Bone marrow (tissue), 2 donors: ENCODE measurements around the gene SMIM7.
"Not testable (repeated sequence)": the region's sequence is repeated elsewhere in the genome, so short reads cannot be mapped to it uniquely, and the experiment has no call there.

Experiments
- DNase-seq, 2 donors: peaks; one replicate each; lab custom pipeline; 2025; lab: John Stamatoyannopoulos, UW

The SMIM7 gene

DNA sequence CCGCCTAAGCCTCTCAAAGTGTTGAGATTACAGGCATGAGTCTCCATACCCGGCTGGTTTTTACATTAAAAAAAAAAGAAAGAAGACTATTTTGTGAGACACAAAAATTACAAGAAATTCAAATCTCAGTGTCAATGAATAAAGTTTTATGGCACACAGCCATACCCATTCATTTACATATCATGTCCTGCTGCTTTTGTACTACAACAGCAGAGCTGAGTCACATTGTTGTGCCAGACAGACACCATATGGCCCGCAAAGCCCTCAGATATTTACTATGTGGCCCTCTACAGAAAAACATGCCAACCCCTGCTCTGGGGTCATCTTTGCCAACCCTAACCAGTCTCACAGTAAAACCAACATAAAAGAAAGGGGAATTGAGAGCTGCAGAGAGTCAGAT is 5.3 kb downstream of the SMIM7 start:
- DNase-seq = no peak

DNA sequence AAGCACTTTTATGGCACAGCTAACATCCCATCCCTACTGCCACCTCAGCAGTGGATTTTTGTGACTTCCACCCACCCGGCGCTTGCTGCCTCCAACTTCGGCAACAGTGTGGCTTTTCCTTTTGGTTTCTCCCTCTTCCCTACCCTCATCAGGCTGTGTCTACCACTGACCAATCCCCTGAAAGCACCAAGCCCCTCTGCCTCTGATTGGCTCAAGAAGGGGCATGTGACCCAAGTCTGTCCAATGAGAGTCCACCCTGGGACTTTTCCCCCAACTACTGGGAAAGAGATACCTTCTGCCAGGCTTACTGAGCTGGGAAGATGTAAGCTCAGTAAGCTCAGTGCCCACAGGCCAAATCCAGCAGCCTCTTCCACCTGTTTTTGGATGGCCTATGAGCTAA is 5.8 kb downstream of the SMIM7 start:
- DNase-seq = no peak

DNA sequence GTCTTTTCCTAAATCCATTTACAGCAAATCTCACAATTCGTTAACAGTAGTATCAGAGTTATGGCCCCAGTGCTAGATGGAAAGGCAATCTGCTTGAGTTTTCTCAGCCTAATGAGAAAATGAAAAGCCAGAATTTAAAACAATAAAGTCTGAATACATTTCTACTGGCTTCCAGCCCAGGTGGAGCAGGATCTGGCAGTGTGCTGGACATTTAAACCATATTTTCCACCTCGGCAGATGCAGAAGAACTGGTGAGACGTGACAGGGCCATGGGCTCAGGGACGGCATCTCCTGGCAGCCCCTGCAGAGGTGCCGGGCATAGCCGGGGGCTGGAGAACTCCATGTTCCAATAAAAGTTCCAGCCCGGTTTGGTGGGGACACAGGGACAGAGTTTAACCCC is 7.1 kb downstream of the SMIM7 start:
- DNase-seq = no peak

DNA sequence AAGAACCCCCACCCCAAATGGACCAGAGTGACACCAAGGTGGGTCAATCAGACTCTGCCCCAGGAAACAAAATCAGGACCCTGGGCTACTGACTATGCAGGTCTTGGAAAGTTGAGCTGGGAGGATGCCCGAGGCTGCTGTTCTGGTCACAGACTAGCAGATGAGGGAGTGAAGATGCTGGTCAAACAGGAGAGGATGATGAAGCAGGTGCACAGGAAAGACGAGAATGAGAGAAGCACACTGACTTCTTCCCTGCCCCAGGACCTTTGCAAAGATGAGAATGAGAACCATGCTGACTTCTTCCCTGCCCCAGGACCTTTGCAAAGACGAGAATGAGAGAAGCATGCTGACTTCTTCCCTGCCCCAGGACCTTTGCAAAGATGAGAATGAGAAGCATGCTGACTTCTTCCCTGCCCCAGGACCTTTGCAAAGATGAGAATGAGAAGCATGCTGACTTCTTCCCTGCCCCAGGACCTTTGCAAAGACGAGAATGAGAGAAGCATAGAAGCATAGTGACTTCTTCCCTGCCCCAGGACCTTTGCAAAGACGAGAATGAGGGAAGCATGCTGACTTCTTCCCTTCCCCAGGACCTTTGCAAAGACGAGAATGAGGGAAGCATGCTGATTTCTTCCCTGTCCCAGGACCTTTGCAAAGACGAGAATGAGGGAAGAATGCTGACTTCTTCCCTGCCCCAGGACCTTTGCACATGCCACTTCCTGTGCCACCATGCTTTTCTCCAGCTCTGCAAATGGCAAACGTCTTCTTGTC is 8.3 kb downstream of the SMIM7 start:
- DNase-seq = not testable (repeated sequence)

DNA sequence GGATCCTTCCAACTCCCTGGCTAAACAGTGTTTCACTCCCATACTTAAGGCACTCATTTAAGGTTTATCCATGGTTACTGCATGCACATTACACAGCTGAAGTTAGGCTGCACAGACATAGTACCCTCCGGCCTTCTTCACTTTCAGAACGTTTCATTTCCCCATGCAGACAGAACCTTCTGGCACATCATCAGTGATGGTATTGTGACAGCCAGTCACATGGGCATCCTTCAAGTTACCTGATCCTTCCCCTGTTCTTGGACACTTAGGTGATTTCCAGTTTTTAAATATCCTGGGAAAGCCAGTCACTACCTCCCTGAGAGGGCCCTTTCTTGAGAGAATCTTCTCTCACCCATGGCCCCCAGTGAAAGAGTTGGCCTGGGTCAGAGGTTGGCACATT is 9.1 kb downstream of the SMIM7 start:
- DNase-seq = no peak

DNA sequence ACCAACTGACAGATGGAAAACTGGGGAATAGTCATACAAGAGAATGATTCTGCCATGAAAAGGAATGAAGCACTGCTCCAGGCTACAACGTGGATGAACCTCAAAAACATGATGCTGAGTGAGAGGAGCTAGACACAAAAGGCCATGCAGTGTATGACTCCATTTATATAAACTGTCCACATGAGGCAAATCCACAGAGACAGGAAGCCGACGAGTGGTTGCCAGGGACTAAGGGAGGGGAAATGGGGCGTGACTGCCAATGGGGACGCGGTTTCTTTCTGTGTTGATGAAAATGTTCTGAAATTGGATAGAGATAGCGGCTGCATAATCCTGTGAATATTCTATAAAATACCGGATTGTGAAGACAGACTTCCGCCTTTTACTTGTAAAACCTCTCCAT is 10.2 kb downstream of the SMIM7 start:
- no peak for DNase-seq

DNA sequence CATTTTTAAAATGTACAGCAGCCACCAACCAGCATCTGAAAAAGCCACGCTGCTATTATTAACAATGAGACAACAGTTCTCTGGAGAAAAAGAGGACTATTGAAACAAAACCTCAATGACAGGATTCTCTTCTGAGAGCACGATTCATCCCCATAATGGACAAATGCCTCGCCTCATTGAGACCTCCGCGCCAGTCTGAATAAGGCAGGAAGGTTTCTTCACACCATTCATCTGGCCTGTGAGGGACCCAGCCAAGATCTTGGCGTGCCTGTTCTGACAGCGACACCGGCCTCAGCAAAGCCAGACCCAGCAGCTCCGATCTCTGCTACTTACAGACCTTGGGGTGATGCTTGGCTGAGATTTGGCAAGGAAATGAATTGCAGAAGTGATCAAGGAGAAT is 14.8 kb downstream of the SMIM7 start:
- DNase-seq = no peak

DNA sequence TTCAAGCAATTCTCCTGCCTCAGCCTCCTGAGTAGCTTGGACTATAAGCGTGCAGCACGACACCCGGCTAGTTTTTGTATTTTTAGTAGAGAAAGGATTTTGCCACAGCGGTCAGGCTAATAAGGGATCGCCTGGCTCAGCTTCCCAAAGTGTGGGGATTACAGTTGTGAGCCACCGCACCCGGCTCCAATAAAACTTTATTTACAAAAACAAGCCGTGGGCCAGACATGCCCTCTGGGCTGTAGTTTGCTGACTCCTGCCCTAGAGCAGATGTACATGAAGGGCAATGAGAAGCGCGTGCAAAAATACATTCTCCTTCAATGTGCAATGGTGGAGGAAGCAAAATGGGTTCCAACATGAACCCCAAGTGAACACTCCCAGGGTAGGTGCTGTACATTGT is 18.2 kb downstream of the SMIM7 start:
- DNase-seq = no peak

DNA sequence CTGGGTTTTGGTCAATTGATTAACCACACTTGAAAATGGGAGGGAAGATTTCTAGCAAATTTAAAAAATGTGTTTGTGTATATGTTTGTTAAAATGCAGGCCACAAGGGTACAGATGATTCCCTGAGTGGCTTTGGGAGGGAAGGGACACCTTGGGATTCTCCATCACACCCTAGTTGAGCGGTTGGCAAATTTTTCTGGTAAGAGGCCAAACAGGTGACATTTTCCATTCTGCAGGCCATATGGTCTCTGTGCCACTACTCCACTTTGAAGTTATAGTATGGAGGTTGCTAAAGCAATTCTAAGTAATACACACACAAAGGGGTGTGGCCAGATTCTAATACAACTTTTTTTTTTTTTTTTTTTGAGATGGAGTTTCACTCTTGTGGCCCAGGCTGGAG is 19.0 kb downstream of the SMIM7 start:
- DNase-seq = no peak

DNA sequence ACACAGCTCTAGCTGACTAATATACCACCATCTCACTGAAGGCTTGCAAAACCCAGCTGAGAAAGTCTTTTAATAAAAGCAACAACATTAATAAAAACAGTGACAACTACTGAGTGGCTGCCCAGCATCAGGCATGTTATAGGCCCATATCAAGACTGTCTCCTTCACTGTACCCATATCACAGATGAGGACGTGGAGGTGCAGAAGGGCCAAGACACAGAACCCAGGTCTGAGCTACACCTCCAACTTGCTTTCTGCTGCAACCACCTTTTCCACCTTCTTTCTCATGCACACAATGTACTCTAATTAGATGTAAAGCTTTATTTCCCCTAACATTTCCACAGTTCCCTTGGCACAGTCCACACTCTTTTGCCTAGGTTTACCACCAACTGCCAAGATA is 21.3 kb downstream of the SMIM7 start:
- DNase-seq = no peak

DNA sequence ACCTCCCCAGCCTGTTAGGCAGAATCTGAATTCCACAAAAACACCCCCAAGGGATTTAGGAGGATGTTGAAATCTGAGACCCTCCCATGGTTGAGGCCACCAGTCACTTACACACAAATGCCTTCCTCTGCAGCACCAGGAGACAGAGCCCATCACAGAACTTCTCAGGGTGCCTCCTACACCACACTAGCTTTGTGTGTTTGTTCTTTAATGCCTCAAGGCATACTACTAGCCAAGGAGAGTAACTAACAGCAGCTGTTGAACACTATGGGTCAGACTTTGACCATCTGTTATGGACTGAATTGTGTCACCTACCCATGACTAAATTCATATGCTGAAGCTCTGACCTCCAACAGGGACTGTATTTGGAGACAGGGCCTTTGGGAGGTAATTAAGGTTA is 22.4 kb downstream of the SMIM7 start:
- DNase-seq = no peak

DNA sequence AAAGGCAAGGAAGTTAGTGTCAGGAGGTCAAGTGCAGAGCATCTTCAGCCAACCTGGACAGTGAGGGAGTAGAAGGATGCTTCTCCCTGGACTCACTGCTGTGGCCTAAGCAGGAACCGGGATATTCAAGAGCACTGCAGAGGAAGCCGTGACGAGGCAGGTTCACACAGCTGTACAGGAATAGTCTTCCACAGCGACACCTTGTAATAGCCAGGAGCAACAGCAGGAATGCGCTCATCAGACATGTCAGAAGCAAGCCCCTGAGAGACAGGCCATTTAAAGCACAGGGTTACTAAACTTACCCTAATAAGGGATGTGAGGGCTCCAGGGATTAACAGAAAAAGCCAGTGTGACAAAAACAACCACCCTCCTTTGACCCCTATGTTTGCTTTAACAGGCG is 28.5 kb downstream of the SMIM7 start:
- no peak for DNase-seq

DNA sequence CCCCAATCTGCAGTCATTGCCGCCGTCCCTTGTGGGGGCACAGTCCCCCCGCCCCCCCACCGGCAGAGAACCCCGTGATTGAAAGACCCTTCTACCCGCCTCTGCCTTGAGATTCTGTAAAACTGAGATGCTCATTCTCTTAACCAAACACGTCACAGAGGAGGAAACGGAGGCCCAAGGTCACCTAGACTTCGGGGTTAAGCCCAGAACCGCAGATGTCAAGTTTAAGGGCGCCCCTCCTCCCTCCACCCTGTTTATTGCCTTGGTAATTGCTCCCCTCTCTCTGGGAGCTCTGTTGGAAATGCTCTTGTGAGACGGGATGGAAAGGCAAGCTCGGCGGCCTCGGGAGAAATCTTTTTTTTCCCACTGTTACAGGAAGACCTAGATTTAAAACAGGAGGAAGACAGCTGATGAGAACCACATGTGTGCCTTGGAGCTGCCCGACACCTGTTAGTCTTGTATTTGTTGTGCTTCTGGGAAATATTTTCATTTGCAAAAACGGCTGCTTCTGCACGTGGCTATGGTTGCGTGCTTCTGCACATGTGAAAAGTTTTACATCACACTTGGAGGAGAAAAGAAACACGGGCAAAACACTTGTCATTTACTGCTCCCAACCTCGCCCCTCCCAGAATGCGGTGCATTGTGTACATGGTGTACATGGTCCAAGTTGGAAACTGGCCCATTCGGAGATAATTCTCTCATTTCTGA is 30.8 kb downstream of the SMIM7 start:
- DNase-seq = no peak

DNA sequence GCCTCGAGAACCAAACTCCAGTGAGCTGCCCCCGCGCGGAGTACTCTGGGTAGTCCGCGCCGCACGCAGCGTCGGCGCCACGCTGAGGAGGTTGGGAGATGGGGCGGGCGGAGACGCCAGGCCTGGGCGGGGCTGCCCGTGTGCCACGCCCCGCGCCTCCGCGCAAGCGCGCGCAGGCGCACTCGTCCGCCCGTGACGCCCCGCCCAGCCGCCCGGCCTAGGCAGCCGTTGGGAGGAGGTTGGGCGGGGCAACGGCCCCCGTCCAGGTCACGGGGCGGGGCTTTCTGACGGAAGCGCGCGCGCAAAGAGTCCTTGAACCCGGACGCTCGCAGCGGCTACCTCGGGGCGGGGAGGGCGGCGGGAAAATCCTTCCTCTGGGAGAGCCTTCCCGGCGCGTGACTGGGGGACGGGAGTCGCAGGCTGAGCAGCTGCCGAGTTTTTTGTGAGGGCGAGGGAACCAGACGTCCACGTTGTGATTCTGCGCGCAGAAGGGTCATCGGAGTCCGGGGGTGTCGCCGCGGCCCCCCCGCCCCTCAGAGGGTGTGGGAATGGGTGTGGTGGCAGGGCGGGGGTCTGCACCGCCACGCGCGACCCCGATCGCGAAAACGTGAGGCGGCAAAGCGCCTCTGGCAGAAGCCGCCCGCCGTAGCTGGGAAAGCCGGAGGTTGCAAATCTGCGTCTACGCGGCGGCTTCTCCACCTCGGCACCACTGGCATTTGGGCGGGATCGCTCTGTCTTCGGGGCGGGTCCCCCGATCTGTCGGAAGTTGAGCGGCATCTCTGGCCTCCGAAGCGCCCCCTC is 31.6 kb downstream of the SMIM7 start, which contains the start of gene MED26:
TSS of gene MED26 (minus strand) at position 22 of the 801 bp plus-strand sequence. CDS start 261 bp downstream, outside the sequence.
- DNase-seq = peak; percentile 80 to 90

DNA sequence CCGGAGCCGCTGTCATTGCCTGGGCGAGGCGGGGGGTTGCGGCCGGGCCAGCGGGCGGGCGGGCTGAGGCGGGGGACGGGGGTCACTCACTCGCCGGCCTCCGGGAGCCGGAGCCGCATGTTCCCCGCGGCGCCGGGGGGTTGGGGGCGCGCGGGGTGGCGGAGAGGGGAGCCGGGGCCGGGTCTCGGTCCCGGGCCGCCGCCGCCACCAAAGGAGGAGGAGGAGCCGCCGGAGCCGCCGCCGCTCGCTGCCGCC is 32.1 kb downstream of the SMIM7 start:
- no peak for DNase-seq

DNA sequence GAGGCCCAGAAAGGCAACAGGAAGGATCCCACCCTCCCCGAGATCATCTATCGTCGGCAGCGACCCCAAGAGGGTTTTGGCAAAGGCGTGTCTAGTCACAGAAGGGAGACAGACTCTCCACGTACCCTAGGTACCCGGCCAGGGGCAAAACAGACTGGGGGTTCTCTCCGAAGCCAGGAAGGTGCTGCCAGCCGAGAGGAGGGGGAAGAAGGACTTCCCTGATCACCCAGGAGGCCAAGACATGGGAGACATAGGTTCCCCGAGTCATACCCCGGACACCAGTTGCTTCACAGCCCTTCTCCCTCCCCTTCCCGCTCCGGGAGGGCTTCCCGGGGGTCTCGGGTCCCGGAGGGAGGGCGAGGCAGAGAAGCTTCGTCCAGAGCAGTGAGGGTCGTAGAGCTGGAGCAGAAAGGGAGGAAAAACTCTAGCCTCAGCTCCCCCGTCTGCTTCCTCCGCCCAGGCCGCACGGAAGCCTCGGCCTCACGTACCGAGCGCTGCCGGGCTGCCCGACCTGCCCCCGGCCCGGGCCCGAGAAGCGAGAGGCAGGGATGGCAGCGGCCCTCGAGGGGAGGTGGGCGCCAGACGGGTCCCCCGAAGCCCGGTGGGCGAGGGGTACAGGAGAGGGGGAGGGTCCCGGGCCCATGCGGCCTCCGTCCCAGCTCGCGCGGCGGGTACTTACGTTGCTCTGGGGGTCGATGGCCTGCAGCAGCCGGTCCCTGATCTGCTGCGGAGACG is 32.6 kb downstream of the SMIM7 start:
- peak in 1 of 2 donors; percentile 13 for DNase-seq

DNA sequence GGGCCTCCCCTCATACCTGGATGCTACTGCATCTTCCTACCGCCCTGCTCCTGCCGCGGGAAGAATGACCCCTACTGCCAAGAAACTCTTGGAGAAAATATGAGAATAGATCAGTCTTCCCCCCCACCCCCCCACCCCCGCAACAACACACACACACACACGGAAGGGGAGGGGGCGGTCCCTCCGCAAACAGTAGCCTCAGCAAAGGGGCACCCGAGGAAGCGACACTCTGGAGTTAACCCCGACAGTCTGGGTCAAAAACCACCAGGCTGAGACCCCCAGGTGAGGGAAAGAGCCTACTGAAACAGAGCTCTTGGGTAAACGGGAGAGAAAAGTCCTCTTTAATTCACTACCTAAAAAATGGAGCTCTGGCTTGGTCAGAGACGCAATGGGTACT is 33.1 kb downstream of the SMIM7 start:
- DNase-seq = no peak

DNA sequence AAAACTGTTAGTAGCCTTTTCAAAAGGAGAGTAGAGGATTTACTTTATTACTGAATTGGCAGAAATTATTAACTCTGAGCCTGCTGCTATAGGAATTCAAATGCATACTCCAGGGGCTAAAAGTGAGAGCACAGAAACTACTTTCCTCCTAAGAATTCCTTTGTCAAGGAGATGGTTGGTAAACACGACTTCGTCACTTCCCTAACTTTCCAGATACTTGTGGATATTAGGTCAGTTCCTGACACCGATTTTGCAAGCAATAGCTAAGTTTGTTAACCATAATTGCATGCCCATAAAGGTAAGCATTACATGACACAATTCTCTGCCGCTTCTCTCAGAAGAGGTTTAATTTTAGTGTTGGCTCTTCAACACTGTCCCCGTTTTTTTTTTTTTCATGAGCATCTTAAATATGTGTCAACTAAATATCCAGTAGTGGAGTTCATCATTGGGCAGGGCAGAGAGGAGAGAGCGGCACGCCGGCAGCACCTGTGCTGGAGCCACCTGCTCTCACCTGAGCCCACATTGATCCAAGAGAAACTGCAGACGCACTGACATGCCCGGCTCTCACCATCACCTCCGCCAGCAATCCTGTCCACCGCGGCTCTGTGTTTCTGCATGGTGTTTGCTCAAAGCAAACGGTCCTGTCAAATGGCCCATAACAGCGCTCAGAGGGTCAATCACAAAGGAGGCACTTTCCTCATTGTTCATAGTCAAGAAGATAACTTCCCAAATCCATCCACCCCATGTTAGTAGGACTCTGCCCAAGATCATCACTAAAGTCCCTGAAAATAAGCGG is 34.6 kb downstream of the SMIM7 start:
- no peak for DNase-seq

DNA sequence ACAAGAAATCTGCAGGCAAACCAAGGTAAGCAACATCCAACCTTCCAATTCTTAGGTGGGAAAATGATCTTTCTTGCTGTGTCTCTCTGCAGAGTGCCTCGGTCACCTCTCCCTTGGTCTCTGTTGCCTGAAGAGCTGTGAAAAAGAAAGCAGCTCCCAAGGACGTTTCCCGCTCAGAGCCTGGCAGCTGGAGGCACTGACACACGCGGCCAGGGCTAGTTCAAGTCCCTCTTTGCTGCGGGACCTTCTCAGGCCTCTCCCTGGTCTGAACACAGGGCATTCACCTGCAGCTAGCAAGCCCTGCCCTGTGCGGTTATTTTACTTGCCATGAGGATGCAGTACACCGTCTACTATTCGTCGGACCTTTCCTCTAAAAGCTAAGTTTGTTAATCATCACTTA is 35.7 kb downstream of the SMIM7 start:
- no peak for DNase-seq

DNA sequence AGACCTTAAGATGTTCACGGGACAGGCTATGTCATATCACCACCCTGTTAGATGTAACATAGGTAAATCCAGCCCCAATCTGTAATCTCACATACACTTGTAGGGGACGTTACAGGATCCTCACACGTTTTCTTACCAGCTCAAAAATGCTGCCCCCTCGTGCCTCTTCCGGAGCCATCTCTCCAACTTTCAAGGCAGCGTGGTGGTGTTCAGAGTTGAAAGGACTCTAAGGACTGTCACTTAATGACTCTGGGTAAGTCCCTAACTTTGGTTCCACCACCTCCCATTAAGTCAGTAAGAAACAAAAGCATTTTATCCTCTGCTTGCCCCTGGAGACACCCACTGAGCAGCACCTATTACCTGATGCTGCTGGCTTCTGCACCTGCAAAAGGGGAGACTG is 36.4 kb downstream of the SMIM7 start:
- DNase-seq = no peak

DNA sequence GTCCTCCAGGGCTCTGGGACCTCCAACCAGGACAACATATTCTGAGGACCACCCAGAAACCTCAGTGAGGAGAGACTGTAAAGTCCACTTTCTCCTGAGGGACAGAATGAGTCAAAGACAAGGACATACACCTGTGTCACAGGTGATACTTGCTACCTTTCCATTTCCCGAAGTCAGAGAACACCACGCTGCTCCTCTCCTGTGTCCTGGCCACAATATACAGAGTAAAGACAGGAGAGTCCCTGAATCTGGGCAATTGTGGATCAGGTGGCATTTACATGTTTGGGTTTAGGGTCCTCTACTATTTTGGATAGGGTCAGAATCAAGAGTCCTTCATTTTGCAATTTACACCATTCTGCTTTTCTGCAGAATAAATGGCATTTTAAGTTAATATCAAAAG is 36.9 kb downstream of the SMIM7 start:
- DNase-seq = no peak
